Adipose tissue (tissue), 3 donors: ENCODE data around the gene TEAD4. TPM values are rescaled to one million over a fixed set of nuclear protein-coding genes. Genes with fewer than 3 reads are reported as not detected.

Experiments used
- H3K27ac ChIP-seq: one replicate; pipeline ENCODE4 v1.5.1; 2013; ENCODE audit warnings: low read depth, low read length
- whole genome bisulfite sequencing, 3 donors: extraction: QIAGEN DNeasy Blood & Tissue Kit; methylation state at CpG; one replicate each; pipeline ENCODE4 v1.1.7; 2013; 5-methylcytosine and 5-hydroxymethylcytosine counted together
- polyA plus RNA-seq, 3 donors: library from polyadenylated mRNA; stranded (reverse); fragments of 200-250 nt; gene quantifications; one replicate each; pipeline ENCODE4 v1.2.3, GENCODE V29; 2013
- donor health status: healthy with polysubstance abuse.
- donor health status: Bipolar disorder and iron deficiency.
- donor health status: healthy.

TEAD4 gene
- polyA plus RNA-seq, result 10 to 100 TPM; 11.8 to 46.5 (median 28.5) TPM

- no peak within 1 kb of the TSS for H3K27ac ChIP-seq
- 0 to 1% (median 1%) methylated on average over 3 to 39 of the region's 50 CpGs for WGBS, 3 donors
Observed at GRCh38 chr12:2959192-2959504, at the start of gene TEAD4. TEAD4 (plus strand) TSS chr12:2959397.

- WGBS, 3 donors, result 96 to 99% (median 99%) methylated on average over 3 of the region's 3 CpGs
- H3K27ac ChIP-seq, result no peak overlapping the region
Observed at GRCh38 chr12:2912216-2912575, 47.0 kb upstream of the TEAD4 start.

DNA sequence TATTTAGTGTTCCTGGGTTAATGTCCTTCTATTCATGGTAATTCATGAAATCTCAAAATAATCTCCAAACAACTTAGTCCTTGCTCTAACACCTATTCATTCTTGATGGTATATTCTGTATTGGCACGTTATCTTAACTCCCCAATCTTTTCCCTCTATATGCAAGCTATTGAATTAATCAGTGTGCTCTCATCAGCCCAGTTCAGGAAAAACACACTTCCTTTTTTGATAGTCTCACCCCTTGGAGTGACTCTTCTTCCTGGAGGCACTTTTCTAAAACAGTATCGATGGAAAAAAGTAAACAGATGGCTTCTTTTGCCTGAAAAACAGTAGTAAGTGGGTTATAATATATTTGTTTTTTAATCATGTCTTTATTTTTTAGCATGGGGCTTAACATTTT is 39.9 kb upstream of the TEAD4 start:
- H3K27ac ChIP-seq, result no peak overlapping the region
- 67 to 87% (median 70%) methylated on average over 2 of the region's 2 CpGs for WGBS, 3 donors

DNA sequence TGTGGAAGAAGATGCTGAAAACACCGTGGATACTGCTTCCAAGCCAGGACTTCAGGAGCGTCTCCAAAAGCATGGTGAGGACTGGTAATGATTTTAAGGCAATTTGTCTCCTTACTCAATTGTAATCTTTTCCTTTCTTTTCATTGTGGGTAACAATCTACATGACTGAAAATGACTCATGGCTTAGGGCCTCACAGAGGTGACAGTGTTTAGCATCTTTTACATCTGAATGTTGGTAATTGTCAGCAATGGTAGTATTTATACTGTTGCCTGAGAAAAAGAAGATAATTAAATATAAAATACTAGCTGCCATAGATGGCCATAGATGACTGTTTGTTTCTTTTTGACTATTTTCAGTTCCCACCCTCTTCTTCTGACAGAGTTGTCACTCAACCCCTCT is 36.9 kb upstream of the TEAD4 start:
- 97 to 98% (median 97%) methylated on average over 2 of the region's 2 CpGs for WGBS, 3 donors
- no peak overlapping the region for H3K27ac ChIP-seq

DNA sequence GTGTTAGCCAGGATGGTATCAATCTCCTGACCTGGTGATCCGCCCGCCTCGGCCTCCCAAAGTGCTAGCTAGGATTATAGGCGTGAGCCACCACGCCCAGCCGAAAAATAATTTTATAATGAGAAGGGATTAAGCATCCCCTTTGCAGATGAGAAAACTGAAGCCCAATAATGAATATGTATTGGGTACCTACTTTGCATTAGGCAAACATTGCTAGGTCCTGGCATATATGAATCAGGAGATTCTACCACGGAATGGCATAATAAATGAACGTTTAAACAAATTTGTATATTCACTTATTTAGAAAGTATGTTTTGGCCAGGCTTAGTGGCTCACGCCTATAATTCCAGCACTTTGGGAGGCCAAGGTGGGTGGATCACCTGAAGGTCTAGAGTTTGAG is 36.1 kb upstream of the TEAD4 start:
- 96 to 99% (median 96%) methylated on average over 9 of the region's 9 CpGs for WGBS, 3 donors

DNA sequence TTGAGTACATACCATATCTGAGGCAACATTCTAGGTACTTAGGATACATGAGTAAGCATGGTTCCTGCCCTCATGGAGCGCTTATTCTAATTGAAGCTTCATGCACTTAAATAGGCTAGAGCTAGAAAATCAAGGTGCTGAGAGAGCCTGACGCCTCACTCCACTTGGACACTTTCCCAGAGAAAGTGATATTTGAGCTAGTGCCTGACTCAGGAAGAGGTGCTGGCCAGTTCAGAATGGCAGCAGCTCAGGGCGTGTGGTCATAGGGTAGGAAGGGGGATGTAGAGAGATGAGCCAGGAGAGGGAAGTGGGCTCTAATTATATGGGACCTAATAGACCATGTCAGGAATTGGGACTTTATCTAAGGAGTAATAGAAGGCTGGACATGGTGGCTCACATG is 35.2 kb upstream of the TEAD4 start:
- 86 to 91% (median 90%) methylated on average over 3 of the region's 3 CpGs for WGBS, 3 donors
- no peak overlapping the region for H3K27ac ChIP-seq

More for the DNA sequence above, 36.1 kb upstream of the TEAD4 start:
- no peak overlapping the region for H3K27ac ChIP-seq

DNA sequence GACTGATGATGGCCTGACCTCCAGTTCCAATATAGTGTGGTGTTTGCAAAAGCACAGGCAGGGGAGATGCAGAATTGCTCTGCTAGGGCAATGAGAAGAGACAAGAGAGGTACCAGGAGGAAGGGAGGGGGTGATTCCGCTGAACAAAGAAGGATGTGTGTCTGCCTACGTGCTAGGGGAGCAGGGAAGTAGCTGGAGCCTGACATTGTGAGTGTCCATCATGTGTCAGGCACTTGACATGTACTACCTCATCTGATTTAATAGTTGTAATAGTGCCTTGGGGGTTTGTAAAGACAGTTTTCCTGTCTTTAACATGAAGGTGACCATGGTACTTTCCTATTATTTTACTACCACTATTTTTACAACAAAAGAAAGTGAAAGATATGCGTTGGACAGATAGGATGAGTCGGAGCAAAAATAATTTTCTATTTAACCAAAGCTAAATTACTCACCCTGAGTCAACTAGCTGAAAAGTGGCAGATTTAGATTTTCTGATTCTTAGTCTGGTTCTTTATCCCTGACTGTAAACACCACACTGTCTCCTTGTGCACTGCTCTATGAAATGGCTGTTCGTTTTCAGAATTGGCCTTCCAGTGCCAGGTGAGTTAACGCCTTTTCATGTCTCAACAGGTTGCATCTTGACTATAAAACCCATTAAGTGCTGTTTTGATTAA is 33.7 kb upstream of the TEAD4 start:
- WGBS, 3 donors, result 86 to 93% (median 91%) methylated on average over 6 of the region's 6 CpGs
- no peak overlapping the region for H3K27ac ChIP-seq

DNA sequence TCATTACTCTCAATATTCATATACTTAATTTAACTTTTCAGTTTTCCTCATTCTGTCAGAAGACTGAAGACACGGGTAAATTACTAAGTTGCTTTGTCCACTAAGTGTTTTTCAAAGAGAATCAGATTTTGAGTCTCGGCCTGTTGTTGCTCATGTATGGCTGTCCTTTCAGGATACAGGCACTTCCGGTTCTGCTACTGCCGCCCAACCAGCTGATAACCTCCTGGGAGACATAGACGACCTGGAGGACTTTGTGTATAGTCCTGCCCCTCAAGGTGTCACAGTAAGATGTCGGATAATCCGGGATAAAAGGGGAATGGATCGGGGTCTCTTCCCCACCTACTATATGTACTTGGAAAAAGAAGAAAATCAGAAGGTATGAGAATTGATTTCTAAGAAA is 28.3 kb upstream of the TEAD4 start:
- WGBS, 3 donors, result 73 to 78% (median 76%) methylated on average over 8 of the region's 8 CpGs
- no peak overlapping the region for H3K27ac ChIP-seq

GRCh38 chr12:2933586-2933985 is 25.6 kb upstream of the TEAD4 start:
- 96 to 98% (median 97%) methylated on average over 6 of the region's 6 CpGs for WGBS, 3 donors
- no peak overlapping the region for H3K27ac ChIP-seq

DNA sequence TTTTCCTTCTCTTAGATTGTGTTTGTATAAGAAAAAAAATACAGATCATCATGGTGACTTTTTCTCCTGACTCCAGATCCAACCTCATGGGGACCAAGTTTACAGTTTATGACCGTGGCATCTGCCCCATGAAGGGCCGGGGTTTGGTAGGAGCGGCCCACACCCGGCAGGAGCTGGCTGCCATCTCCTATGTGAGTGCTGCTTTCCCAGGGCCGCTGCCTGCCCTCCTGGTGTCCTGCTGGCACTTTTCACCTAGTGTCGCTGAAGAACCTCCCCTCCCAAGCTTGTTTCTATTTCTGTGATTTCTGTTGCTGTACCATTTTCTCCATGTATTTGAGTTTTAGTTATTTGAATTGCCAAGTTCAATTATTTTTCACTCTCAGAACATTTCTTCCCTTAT is 24.8 kb upstream of the TEAD4 start:
- WGBS, 3 donors, result 87 to 95% (median 88%) methylated on average over 6 of the region's 6 CpGs
- H3K27ac ChIP-seq, result no peak overlapping the region

- no peak overlapping the region for H3K27ac ChIP-seq
- WGBS, 3 donors, result 88 to 96% (median 96%) methylated on average over 11 of the region's 11 CpGs
Observed at GRCh38 chr12:2936301-2936700, 22.9 kb upstream of the TEAD4 start.

- no peak overlapping the region for H3K27ac ChIP-seq
- WGBS, 3 donors, result 77 to 84% (median 78%) methylated on average over 3 of the region's 3 CpGs
Observed at GRCh38 chr12:2937500-2937899, 21.7 kb upstream of the TEAD4 start.

- 90 to 94% (median 94%) methylated on average over 5 of the region's 5 CpGs for WGBS, 3 donors
- no peak overlapping the region for H3K27ac ChIP-seq
Observed at GRCh38 chr12:2939191-2939590, 20.0 kb upstream of the TEAD4 start.

GRCh38 chr12:2940564-2940963 is 18.6 kb upstream of the TEAD4 start:
- 58 to 67% (median 63%) methylated on average over 10 of the region's 10 CpGs for WGBS, 3 donors
- H3K27ac ChIP-seq, result no peak overlapping the region

DNA sequence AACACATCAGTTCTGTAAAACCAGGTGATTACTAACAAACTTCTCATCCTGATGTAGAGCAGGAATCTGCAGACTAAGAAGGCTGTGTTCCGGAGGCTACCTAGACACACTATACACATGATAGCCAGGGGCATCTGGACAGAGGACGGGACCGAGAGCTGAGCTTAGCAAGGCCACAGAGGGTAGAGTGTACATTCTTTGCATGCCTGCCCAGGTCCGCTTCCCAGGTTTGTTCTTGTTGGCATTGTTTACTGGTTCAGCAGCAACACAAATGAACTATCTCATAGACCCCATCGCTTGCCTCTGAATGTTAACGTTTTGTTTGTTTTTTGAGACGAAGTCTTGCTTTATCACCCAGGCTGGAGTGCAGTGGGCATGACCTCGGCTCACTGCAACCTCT is 17.7 kb upstream of the TEAD4 start:
- H3K27ac ChIP-seq, result no peak overlapping the region
- 76 to 85% (median 82%) methylated on average over 8 of the region's 8 CpGs for WGBS, 3 donors

GRCh38 chr12:2944401-2945047 is 14.7 kb upstream of the TEAD4 start:
- WGBS, 3 donors, result 18 to 37% (median 34%) methylated on average over 24 of the region's 24 CpGs
- H3K27ac ChIP-seq, result no peak overlapping the region

- no peak overlapping the region for H3K27ac ChIP-seq
- WGBS, 3 donors, result 86 to 90% (median 89%) methylated on average over 4 of the region's 4 CpGs
Observed at GRCh38 chr12:2949411-2949810, 9.8 kb upstream of the TEAD4 start.

DNA sequence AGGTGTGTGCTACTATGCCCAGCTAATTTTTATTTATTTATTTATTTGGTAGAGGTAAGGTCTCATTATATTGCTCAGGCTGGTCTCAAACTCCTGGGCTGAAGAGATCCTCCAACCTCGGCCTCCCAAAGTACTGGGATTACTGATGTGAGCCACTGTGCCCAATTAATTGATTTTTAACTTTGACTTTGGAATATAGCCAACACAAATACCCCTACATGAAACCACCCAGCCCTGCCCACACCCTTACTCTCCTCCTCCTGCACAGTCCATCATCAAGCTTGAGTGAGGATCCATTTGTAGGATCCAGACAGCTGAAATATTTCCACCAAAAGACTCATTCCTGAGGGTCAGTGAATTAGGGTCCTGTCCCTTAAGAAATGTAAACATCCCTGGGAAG is 3.3 kb upstream of the TEAD4 start:
- WGBS, 3 donors, result 82 to 91% (median 89%) methylated on average over 1 of the region's 1 CpG
- H3K27ac ChIP-seq, result no peak overlapping the region

DNA sequence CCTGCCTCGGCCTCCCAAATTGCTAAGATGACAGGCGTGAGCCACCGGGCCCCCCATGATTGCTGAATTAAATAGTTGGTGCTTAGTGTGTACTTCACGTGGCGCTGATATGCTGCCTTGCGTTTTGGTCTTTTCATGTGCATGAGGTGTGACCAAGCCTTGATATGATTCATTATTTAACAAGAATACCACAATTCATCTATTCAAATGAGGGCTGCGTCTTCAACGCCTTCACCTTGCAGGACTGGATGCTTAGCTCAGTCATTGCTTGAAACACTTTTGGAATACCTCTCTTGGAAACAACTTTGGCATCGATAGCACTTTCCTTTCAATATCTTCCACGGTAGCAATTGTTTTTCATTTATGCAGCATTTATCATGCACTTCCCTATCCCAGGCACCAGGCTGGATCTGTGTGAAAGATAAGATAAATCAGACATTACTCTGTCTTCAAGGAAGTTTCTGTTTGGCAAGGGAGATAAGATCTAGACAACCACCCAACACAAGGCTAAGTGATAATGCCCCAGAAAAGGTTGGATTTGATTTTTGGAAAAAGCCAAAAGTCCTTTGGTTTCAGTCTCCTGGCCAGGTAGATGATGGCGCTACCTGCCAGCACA is 1.3 kb upstream of the TEAD4 start:
- WGBS, 3 donors, result 66 to 75% (median 73%) methylated on average over 11 of the region's 11 CpGs
- no peak overlapping the region for H3K27ac ChIP-seq
